Central memory CD8-positive, alpha-beta T cell (primary cell): ENCODE results near the gene CDH23.

Source experiments
- ATAC-seq: fragments of 150-1000 bp; cut with Tn5 transposase; replicated peaks from 2 replicates; pipeline ENCODE4 v1.10.0; 2022; ENCODE audit warnings: mild to moderate bottlenecking, moderate FRiP score, moderate number of reproducible peaks; ENCODE audit not compliant: poor library complexity, severe bottlenecking; ENCODE audit errors: extremely low read depth
- DNase-seq, 2 donors: peaks; one replicate each; pipeline ENCODE4 v3.0.0; 2021; ENCODE audit warnings: low spot score in 2 of 2
- H3K27ac Mint-ChIP-seq: one replicate; pipeline ENCODE4 v1.8.0; 2022; ENCODE audit warnings: low read depth, mild to moderate bottlenecking, moderate library complexity, mixed read lengths
- H3K27me3 Mint-ChIP-seq: one replicate; pipeline ENCODE4 v1.8.0; 2022; ENCODE audit warnings: mixed read lengths
- H3K36me3 Mint-ChIP-seq: one replicate; pipeline ENCODE4 v1.8.0; 2022; ENCODE audit warnings: mild to moderate bottlenecking, moderate library complexity, mixed read lengths; ENCODE audit not compliant: insufficient read depth
- H3K4me1 Mint-ChIP-seq: one replicate; pipeline ENCODE4 v1.8.0; 2022; ENCODE audit warnings: mixed read lengths
- H3K4me3 Mint-ChIP-seq: one replicate; pipeline ENCODE4 v1.8.0; 2022; ENCODE audit warnings: mild to moderate bottlenecking, moderate library complexity, mixed read lengths
- H3K9me3 Mint-ChIP-seq: one replicate; pipeline ENCODE4 v1.8.0; 2022; ENCODE audit warnings: mixed read lengths

The CDH23 gene

GRCh38 chr10:71372882-71373495, 23.7 kb upstream of the CDH23 start:
- H3K27me3 Mint-ChIP-seq: peaks cover 17% of the 10 kb centered on the region
- H3K27ac Mint-ChIP-seq: no peak overlapping the region
- no peak for DNase-seq
- no peaks in the 10 kb centered on the region for H3K36me3 Mint-ChIP-seq
- no peaks in the 10 kb centered on the region for H3K9me3 Mint-ChIP-seq
- no peak overlapping the region for H3K4me3 Mint-ChIP-seq
- ATAC-seq: no peak
- peaks cover 6% of the 10 kb centered on the region for H3K4me1 Mint-ChIP-seq

- Mint-ChIP-seq H3K4me3 (no peak overlapping the region), H3K27ac (no peak overlapping the region), H3K36me3 (no peaks in the 10 kb centered on the region), H3K9me3 (no peaks in the 10 kb centered on the region), H3K27me3 (peaks cover 17% of the 10 kb centered on the region), H3K4me1 (peaks cover 6% of the 10 kb centered on the region)
- ATAC-seq (no peak), DNase-seq (no peak)
These were observed 22.1 kb upstream of the CDH23 start for GRCh38 chr10:71374481-71375233.

- no peak overlapping the region for H3K27ac Mint-ChIP-seq
- DNase-seq (no peak), ATAC-seq (no peak)
- peak overlapping the region; percentile 72 for H3K4me3 Mint-ChIP-seq
- H3K9me3 Mint-ChIP-seq: no peaks in the 10 kb centered on the region
- H3K27me3 Mint-ChIP-seq: peaks cover 15% of the 10 kb centered on the region
- no peaks in the 10 kb centered on the region for H3K36me3 Mint-ChIP-seq
- peaks cover 6% of the 10 kb centered on the region for H3K4me1 Mint-ChIP-seq
These were observed 20.8 kb upstream of the CDH23 start for GRCh38 chr10:71375952-71376351.

- Mint-ChIP-seq H3K27ac (no peak overlapping the region), H3K27me3 (no peaks in the 10 kb centered on the region), H3K9me3 (no peaks in the 10 kb centered on the region), H3K4me1 (peaks cover 6% of the 10 kb centered on the region), H3K36me3 (no peaks in the 10 kb centered on the region), H3K4me3 (no peak overlapping the region)
- no peak for ATAC-seq
- no peak for DNase-seq
These were observed 18.2 kb upstream of the CDH23 start for GRCh38 chr10:71378336-71379117.

GRCh38 chr10:71379118-71379766, 17.5 kb upstream of the CDH23 start:
- Mint-ChIP-seq H3K27me3 (no peaks in the 10 kb centered on the region), H3K4me1 (peaks cover 6% of the 10 kb centered on the region), H3K27ac (no peak overlapping the region), H3K4me3 (no peak overlapping the region), H3K9me3 (no peaks in the 10 kb centered on the region), H3K36me3 (no peaks in the 10 kb centered on the region)
- ATAC-seq: no peak
- DNase-seq: no peak

GRCh38 chr10:71380841-71381240, 15.9 kb upstream of the CDH23 start:
- ATAC-seq (no peak), DNase-seq (no peak)
- no peaks in the 10 kb centered on the region for H3K9me3 Mint-ChIP-seq

GRCh38 chr10:71381611-71382010, 15.1 kb upstream of the CDH23 start:
- Mint-ChIP-seq H3K27ac (no peak overlapping the region), H3K4me1 (peaks cover 6% of the 10 kb centered on the region), H3K4me3 (no peak overlapping the region), H3K27me3 (no peaks in the 10 kb centered on the region), H3K9me3 (no peaks in the 10 kb centered on the region), H3K36me3 (no peaks in the 10 kb centered on the region)
- no peak for ATAC-seq
- DNase-seq: no peak

More at GRCh38 chr10:71380841-71381240, 15.9 kb upstream of the CDH23 start:
- Mint-ChIP-seq H3K27ac (no peak overlapping the region), H3K4me3 (no peak overlapping the region), H3K36me3 (no peaks in the 10 kb centered on the region), H3K27me3 (no peaks in the 10 kb centered on the region), H3K4me1 (peaks cover 6% of the 10 kb centered on the region)

GRCh38 chr10:71382028-71382427, 14.7 kb upstream of the CDH23 start:
- no peak overlapping the region for H3K27ac Mint-ChIP-seq
- H3K4me1 Mint-ChIP-seq: peaks cover 6% of the 10 kb centered on the region
- ATAC-seq (no peak), DNase-seq (no peak)
- no peak overlapping the region for H3K4me3 Mint-ChIP-seq
- no peaks in the 10 kb centered on the region for H3K9me3 Mint-ChIP-seq
- no peaks in the 10 kb centered on the region for H3K27me3 Mint-ChIP-seq
- H3K36me3 Mint-ChIP-seq: no peaks in the 10 kb centered on the region

- ATAC-seq (no peak), DNase-seq (no peak)
- Mint-ChIP-seq H3K9me3 (no peaks in the 10 kb centered on the region), H3K27me3 (no peaks in the 10 kb centered on the region), H3K36me3 (no peaks in the 10 kb centered on the region), H3K4me3 (no peak overlapping the region), H3K4me1 (peaks cover under 1% of the 10 kb centered on the region), H3K27ac (no peak overlapping the region)
These were observed 14.0 kb upstream of the CDH23 start for GRCh38 chr10:71382757-71383156.

- Mint-ChIP-seq H3K4me1 (no peaks in the 10 kb centered on the region), H3K27ac (no peak overlapping the region), H3K27me3 (peaks cover 6% of the 10 kb centered on the region), H3K36me3 (no peaks in the 10 kb centered on the region), H3K4me3 (no peak overlapping the region), H3K9me3 (no peaks in the 10 kb centered on the region)
- ATAC-seq (peak; percentile 79), DNase-seq (peak; percentile 58 to 71)
These were observed 12.6 kb upstream of the CDH23 start for GRCh38 chr10:71383972-71384687.

- Mint-ChIP-seq H3K27me3 (peaks cover 42% of the 10 kb centered on the region), H3K4me1 (no peaks in the 10 kb centered on the region), H3K4me3 (no peak overlapping the region), H3K36me3 (no peaks in the 10 kb centered on the region), H3K9me3 (no peaks in the 10 kb centered on the region), H3K27ac (no peak overlapping the region)
- DNase-seq (no peak), ATAC-seq (no peak)
These were observed 8.5 kb upstream of the CDH23 start for GRCh38 chr10:71388171-71388570.
